ENCODE results near the gene FSD2.

DNA sequence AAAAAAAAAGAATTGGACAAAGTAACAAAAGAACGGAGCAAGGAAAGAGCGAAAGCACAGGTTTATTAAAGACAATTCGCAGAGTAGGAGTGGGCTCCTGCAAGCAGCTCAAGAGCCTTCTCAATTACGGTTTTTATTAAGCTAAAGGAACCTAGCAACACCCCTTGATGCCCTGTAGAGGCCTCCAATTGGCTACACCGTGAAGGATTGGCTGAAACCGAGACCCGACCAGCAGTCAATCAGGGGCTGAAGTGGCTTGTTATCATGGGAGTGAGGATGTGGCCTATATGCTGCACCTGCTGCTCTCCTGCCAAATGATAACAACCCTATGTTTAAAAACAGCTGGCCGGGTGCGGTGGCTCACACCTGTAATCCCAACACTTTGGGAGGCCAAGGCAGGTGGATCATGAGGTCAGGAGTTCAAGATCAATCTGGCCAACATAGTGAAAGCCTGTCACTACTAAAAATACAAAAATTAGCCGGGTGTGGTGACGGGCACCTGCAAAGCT, 75.8 kb downstream of the FSD2 start:
- TF ChIP-seq CTCF (conservative IDR thresholded peaks at IDR 0.05; ENCODE audit: low read depth, low read length) (no peak), EZH2 (IDR thresholded peaks at IDR 0.05; ENCODE audit: low read length, unreplicated experiment) (no peak)

All from PC-3 (cell line).